Measurements from ENCODE around the gene MESP2. TPM values are rescaled to one million over a fixed set of nuclear protein-coding genes. Genes with fewer than 3 reads are reported as not detected.

MESP2 gene
- total RNA-seq, 2 experiments from 2014 or later: not detected

GRCh38 chr15:89754361-89755154, 21.6 kb upstream of the MESP2 start:
- peaks cover 18% of the 10 kb centered on the region for H3K27me3 Mint-ChIP-seq
- DNase-seq (no peak), ATAC-seq (ENCODE audit: poor library complexity) (no peak)
- Histone ChIP-seq H3K27ac (ENCODE audit: low read depth in 1 of 2, low read length in 2 of 2) (no peak overlapping the region), H3K27me3 (ENCODE audit: control insufficient read depth in 1 of 2, insufficient read depth in 2 of 2, low read length in 2 of 2) (peaks cover 1 to 2% of the 10 kb centered on the region in 2 experiments), H3K9me3 (ENCODE audit: control insufficient read depth in 1 of 2, insufficient read depth in 1 of 2, low read length in 2 of 2) (no peaks in the 10 kb centered on the region), H3K4me1 (ENCODE audit: insufficient read depth, low read length) (peaks cover 17% of the 10 kb centered on the region), H3K4me3 (ENCODE audit: low read length) (no peak overlapping the region), H3K36me3 (ENCODE audit: insufficient read depth, low read length) (no peaks in the 10 kb centered on the region)
- H3K9me3 Mint-ChIP-seq: no peaks in the 10 kb centered on the region
- ChIA-PET CTCF (no interaction called here), POLR2A (no interaction called here)
- TF ChIP-seq CTCF (IDR thresholded peaks at IDR 0.05): no peak
- no peaks in the 10 kb centered on the region for H3K36me3 Mint-ChIP-seq (ENCODE audit: low read depth)
- peak overlapping the region; percentile 56 for H3K4me3 Mint-ChIP-seq
- intact Hi-C loops (cut with DNase I, micrococcal nuclease): loop anchor here in 1 of 2 experiments (5.0 kb wide), 1 partner anchor 138 kb away; the partner anchor contains the start of gene AP3S2
- H3K27ac Mint-ChIP-seq: no peak overlapping the region
- H3K4me1 Mint-ChIP-seq (ENCODE audit: low read depth): no peaks in the 10 kb centered on the region

GRCh38 chr15:89755701-89756100, 20.4 kb upstream of the MESP2 start:
- no peak overlapping the region for H3K4me3 ChIP-seq (ENCODE audit: low read length)
- no peak for TF ChIP-seq CTCF (IDR thresholded peaks at IDR 0.05)
- Mint-ChIP-seq H3K36me3 (ENCODE audit: low read depth) (no peaks in the 10 kb centered on the region), H3K4me1 (ENCODE audit: low read depth) (no peaks in the 10 kb centered on the region), H3K27me3 (peaks cover 18% of the 10 kb centered on the region), H3K9me3 (no peaks in the 10 kb centered on the region), H3K4me3 (no peak overlapping the region), H3K27ac (no peak overlapping the region)
- H3K9me3 ChIP-seq (ENCODE audit: control insufficient read depth in 1 of 2, insufficient read depth in 1 of 2, low read length in 2 of 2): no peaks in the 10 kb centered on the region
- ChIA-PET CTCF (no interaction called here), POLR2A (no interaction called here)
- H3K36me3 ChIP-seq (ENCODE audit: insufficient read depth, low read length): no peaks in the 10 kb centered on the region
- no peak for ATAC-seq (ENCODE audit: poor library complexity)
- H3K27ac ChIP-seq (ENCODE audit: low read depth in 1 of 2, low read length in 2 of 2): no peak overlapping the region
- no peak for DNase-seq
- H3K4me1 ChIP-seq (ENCODE audit: insufficient read depth, low read length): peaks cover 12% of the 10 kb centered on the region
- intact Hi-C loops (cut with DNase I, micrococcal nuclease): no loop called here
- H3K27me3 ChIP-seq (ENCODE audit: control insufficient read depth in 1 of 2, insufficient read depth in 2 of 2, low read length in 2 of 2): no peaks in the 10 kb centered on the region

GRCh38 chr15:89756897-89757296, 19.2 kb upstream of the MESP2 start:
- Histone ChIP-seq H3K27ac (ENCODE audit: low read depth in 1 of 2, low read length in 2 of 2) (no peak overlapping the region), H3K27me3 (ENCODE audit: control insufficient read depth in 1 of 2, insufficient read depth in 2 of 2, low read length in 2 of 2) (no peaks in the 10 kb centered on the region), H3K4me1 (ENCODE audit: insufficient read depth, low read length) (peaks cover 4% of the 10 kb centered on the region), H3K36me3 (ENCODE audit: insufficient read depth, low read length) (no peaks in the 10 kb centered on the region), H3K9me3 (ENCODE audit: control insufficient read depth in 1 of 2, insufficient read depth in 1 of 2, low read length in 2 of 2) (no peaks in the 10 kb centered on the region), H3K4me3 (ENCODE audit: low read length) (no peak overlapping the region)
- CTCF ChIA-PET: no interaction called here
- no peaks in the 10 kb centered on the region for H3K9me3 Mint-ChIP-seq
- DNase-seq (no peak), ATAC-seq (ENCODE audit: poor library complexity) (no peak)
- intact Hi-C loops (cut with DNase I, micrococcal nuclease): no loop called here
- H3K4me1 Mint-ChIP-seq (ENCODE audit: low read depth): no peaks in the 10 kb centered on the region
- no peak overlapping the region for H3K4me3 Mint-ChIP-seq
- POLR2A ChIA-PET: interaction anchor here (0.6 kb wide), 1 partner anchor 385 kb away, joined by 3 read pairs; no protein-coding TSS in a partner anchor
- H3K27me3 Mint-ChIP-seq: peaks cover 18% of the 10 kb centered on the region
- no peak for TF ChIP-seq CTCF (IDR thresholded peaks at IDR 0.05)
- H3K27ac Mint-ChIP-seq: no peak overlapping the region
- no peaks in the 10 kb centered on the region for H3K36me3 Mint-ChIP-seq (ENCODE audit: low read depth)
